ENCODE measurements around the gene SPON1. TPM values are rescaled to one million over a fixed set of nuclear protein-coding genes. Genes with fewer than 3 reads are reported as not detected.
A peak's percentile ranks its signal among the peaks of the same experiment; 100 is the strongest.

SPON1 gene
- polyA plus RNA-seq, 3 donors, result 62.6 to 85.5 (median 70.9) TPM

DNA sequence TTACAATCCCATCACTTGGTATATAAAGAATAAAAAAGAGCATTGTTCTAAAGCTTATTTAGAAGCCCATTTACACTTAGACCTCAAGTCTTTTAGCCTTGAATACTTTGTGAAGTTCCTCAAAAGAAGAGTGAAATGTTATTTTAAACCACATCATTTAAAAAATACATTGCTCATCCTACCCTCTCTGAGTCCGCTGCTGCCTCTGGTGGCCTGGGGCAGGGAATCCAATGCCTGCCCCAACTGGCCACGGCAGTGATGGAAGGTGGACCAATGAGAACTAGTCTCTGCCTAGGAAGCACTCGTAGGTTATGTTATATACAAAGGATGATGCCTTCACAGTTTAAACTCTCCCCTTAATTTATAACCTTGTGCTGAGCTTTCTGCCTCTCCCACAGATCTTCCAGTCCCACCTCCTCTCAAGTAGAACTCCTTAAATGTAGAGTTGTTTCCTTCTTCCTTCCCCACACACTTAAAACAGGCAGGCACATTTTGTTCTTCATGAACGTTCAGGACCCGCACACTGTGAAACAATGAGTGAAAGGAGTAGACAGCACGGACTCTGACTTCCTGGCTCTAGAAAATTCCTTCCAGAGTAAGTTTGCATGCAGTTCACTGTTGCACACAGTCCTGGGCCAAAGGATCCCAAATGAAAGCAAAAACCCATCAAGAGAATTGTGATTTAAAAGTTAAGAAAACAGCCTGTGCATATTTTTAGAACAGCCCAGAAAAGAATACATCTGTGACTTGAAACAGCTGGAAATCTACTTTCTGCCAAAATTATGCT, 228.7 kb downstream of the SPON1 start:
- DNase-seq (ENCODE audit: extremely low read depth in 1 of 11, low read depth in 9 of 11, low spot score in 4 of 11), result peak in 1 of 11 donors; percentile 40

DNA sequence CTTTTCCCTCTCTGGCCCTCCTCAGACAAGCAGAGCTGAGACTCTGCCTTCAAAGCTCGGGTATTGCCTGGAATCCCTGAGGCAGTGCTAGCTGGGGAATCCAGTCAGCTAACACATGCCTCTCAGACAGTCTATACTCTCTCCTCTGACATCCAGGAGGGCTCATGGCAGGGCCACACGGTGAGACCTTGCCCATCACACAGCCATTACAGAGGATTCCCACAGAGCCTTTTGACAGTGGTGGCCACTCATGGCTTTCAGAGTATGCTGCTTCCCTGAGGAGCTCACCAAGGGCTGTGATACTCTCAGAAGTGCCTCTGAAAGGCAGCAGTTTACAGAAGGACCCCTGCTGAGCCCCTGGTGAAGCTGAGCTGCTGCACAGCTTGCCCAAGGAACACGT, 231.1 kb downstream of the SPON1 start:
- DNase-seq (ENCODE audit: extremely low read depth in 1 of 11, low read depth in 9 of 11, low spot score in 4 of 11), result no peak

DNA sequence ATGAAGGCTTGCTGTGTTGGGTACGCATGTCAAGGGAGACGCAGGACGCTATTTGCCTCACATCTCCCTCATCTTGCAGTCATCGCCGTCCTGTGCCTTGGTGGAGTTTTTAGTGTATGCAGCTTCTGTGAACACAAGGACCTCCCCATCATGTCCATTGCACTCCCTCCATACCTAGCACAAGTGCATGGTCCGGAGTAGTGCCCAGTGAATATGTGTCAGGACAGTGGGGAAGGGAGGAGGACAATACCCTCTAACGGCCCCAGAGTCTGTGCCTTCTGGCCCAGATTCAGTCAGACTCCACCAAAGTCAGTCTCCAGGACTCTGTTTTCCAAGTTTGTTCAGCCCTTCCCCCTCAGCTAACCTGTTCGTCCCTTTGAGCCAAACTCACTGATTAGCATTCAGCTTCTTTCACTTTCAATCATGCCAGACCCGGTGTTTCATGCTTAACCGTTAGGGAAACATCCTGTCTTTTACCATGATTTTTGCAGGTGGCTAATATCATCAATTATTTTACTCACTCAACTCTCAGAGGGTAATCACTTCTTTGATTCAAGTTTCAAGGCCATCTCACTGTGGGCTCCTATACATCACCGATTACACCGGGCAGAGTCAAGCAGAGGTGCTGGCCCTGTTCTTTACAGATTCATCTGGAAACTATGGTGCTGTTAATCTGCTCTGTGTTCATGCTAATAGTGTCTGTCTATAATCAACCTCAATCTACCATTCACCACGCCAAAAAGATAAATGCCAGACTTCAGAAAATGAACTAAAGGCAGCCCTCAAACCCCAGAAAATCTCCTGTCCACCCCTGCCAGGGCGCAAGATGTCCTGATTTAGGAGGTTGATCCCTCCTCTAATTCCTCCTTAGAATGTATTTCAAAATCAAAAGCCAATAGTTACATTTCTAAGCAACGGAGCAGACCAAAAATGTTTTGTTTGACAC, 240.0 kb downstream of the SPON1 start:
- DNase-seq (ENCODE audit: extremely low read depth in 1 of 11, low read depth in 9 of 11, low spot score in 4 of 11), result no peak

DNA sequence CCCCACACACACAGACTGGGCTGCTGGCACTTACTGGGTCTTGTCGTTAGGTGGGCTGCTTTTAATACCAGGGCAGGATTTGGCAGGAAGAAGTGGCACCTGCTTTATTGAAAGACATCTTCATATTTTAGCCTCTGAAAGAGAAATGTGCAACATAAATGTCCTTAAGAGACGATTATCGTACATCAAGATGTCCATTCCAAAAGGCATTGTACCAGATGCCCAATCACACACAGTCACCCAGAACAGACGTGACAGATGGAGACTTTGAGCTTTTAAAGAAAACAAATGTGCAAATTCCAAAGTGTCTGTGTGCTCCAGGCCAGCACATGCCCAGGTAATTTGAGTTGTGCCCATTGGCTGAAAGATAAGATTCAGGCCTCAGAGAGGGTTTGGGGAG, 240.8 kb downstream of the SPON1 start:
- DNase-seq (ENCODE audit: extremely low read depth in 1 of 11, low read depth in 9 of 11, low spot score in 4 of 11), result no peak

DNA sequence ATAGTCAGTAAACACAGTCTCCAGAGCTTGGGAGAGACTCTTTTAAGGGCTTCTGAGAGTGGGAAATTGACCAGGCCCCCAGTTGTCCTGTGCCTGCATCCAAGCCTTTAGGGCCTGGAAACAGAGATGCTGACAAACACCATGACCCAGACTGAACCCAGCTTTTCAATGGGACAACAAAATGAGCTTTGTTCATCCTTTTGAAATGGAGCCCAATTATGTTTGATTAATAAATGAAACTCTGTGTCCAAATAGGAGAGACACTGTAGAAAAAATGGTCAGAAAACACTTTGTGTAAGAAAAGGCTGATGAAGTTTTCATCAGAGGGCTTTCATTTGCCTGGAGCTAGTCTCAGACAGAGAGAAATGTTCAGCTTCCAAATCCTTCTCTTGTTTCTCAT, 250.5 kb downstream of the SPON1 start:
- no peak for DNase-seq (ENCODE audit: extremely low read depth in 1 of 11, low read depth in 9 of 11, low spot score in 4 of 11)

DNA sequence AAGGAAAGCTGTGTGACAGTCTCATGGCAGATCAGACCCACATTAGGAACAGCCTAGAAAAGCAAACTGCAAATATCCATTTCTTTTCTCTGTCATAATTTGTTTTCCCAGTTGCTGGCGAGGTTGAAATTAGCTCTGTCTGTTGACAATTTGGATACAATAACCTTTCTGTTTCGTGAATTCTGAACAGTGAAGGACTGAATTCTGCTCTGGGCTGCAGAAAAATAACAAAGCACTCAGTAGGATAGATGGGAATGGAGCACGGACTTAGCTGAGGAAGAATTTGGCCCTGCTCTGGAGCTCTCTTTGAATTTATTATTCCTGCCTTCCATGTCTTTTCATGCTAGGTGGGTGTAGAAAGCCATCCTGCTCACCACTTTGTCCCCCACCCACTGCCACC, 256.2 kb downstream of the SPON1 start:
- DNase-seq (ENCODE audit: extremely low read depth in 1 of 11, low read depth in 9 of 11, low spot score in 4 of 11), result no peak

DNA sequence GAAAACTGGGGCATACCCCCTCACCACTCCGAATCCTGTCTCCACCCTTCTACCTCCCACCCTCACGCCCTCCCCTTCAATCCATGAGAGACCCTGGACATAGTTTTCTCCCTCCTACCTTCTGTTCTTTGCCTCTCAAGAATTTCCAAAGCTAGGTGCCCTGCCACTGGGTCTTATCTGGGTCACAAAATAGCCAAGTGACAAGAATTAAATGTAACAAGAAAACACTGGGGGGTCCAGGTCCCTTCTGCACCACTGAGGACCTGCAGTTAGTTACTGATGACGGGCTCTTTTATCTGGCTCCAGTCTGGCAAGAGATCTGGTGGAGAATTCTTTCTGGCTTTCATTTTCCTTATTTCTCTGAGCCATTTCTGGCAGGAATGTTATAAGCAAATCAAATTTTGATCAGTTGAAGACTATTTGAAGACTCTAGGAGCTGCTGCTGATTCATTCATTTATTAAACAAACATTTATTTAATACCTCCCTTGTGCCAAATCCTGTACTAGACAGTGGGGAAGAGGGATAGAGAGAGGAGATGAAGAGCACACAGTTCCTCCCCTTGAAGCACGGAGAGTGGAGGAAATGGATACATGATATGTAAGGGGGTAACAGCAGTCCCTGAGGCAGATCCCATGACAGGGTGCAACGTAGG, 261.2 kb downstream of the SPON1 start:
- DNase-seq (ENCODE audit: extremely low read depth in 1 of 11, low read depth in 9 of 11, low spot score in 4 of 11), result no peak

DNA sequence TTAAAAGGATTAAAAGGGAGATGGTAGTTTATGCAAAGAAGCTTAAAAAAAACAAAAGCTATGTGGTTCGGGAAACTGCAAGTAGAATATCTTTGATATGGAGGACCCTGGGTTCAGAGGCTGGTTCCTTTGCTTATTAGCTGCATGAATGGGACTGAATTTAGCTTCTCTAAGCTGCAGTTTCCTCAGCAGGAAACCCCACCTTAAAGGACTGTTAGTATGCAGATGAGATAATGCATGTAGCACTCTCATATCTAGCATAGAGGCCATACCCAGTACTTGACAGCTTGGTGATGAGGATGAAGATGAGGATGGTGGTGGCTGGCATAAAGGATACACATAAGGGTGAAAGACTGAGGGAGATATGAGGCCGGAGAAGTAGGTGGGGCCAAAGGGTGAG, 261.9 kb downstream of the SPON1 start:
- DNase-seq (ENCODE audit: extremely low read depth in 1 of 11, low read depth in 9 of 11, low spot score in 4 of 11), result no peak

DNA sequence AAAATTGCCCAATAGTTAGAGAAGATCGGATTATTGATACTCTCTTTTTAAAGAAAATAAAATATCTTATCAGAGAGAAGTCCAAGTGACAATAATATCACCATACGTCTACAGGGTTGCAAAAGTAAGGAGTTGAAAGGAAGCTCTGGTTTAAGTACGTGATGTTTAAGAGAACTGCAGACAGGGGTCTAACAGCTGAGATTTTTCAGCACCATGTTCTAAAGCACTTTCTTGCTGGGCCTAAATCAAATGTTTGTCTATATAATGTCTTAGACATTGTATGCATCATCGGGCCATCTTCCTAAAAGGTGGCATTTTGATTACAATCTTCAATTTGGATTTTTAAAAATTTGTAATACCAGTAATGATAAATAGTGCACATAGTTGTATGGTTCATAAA, 263.1 kb downstream of the SPON1 start:
- no peak for DNase-seq (ENCODE audit: extremely low read depth in 1 of 11, low read depth in 9 of 11, low spot score in 4 of 11)

DNA sequence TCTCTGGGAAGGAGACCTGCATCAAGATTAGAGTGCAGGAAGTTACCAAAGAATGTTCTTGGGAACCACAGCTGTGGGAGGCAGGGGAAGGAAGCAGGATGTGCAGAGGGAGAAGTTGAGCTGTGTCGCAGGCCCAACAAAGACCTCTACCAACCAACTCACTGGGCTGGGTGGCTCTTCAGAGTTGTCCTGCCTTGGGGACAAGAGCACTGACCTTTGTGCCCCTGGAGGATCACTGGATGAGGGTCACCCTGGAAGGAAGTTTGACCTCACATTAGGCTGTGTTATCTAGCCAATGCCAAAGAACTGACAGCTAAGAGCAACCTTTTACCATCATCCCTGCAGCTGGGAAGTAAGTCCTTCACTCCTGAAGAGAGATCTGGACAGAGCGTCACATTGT, 265.8 kb downstream of the SPON1 start:
- no peak for DNase-seq (ENCODE audit: extremely low read depth in 1 of 11, low read depth in 9 of 11, low spot score in 4 of 11)

DNA sequence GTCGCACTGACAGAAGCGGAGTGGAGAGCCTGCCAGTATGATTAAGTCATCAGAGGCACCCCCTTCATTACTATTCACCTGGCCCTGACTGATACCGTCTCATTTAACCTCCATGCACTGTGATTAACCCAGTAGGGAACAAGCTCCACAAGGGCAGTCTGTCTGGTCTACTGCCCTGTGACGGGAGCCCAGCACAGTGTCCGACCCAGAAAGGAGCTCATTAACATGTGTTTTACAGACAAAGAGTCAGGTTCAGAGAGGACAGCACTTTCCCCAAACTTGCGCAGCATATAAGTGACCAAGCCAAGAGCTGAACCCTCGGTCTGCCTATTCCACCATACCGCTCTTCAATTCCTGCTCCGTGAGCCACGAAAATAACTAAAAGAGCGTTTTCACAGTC, 266.9 kb downstream of the SPON1 start:
- no peak for DNase-seq (ENCODE audit: extremely low read depth in 1 of 11, low read depth in 9 of 11, low spot score in 4 of 11)

DNA sequence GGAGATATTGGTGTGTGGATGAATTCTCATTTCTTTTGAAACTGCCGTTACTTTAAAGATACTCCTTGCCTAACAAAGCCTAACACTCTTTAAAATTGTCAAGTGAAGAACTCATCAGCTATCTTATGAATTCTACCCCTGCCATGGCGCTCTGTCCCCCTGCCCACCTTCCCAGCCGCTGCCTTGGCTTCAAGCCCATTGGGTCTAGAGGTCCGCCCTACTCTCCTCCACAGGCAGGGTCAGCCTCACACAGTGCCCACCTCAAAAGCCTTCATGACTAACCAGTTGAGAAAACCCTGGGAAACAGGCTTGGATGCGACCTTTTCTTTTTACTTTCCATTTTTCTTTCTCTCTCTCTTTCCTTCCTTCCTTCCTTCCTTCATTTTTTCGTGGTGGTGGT, 267.9 kb downstream of the SPON1 start:
- no peak for DNase-seq (ENCODE audit: extremely low read depth in 1 of 11, low read depth in 9 of 11, low spot score in 4 of 11)

DNA sequence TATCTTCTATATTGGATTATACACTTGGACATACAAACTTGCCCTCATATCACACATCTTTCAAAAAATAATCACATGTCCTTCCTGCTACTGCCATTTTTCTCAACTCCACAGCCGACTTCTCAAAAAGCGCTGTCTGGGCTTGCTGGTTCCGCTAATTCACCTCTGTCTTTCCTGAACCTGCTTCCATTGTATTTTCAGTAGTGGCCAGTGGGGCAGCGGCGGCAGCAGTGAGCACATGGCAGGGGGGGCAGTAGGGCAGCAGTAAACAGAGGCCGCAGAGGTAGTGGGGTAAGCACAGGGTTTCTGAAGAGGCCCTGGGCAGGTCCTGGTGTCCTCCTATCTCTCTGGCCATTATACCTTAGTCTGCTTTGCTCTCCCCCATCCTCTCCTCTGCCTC, 270.1 kb downstream of the SPON1 start:
- DNase-seq (ENCODE audit: extremely low read depth in 1 of 11, low read depth in 9 of 11, low spot score in 4 of 11), result no peak

DNA sequence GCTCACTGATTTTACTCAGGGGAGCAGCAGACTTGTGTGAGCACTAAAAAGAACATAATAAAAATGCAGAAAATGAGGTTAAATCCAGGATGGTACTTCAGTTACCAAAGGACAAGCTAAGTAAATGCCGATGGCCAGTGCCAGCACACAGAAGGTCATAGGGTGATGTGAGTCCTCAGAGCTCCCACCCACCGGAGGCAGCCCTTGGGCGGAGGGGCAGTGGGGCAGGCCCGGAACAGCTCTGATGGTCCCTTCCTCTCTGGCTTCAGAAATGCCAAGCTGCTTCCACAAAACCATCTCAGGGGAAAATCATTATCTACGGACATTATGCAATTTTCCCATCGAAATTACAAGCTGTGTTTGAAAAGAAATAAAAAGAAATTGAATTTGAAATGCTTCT, 271.9 kb downstream of the SPON1 start:
- DNase-seq (ENCODE audit: extremely low read depth in 1 of 11, low read depth in 9 of 11, low spot score in 4 of 11), result no peak

DNA sequence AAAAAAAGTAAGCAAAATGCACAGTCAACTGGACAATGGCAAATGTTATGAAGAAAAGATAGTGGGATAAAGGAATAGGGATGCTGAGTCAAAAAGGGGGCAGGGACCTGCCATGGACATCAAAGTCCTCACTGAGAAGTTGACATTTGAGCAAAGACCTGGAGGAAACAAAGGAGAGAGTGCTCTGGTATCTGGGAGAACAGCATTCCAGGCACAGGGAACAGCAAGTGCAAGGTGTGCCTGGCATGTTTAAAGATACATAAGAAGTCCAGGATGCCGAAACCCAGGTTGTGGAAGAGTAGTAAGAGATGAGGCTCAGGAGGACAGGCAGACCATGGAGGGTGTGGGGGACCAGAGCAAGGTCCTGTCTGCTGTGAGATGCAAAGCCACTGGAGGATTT, 273.2 kb downstream of the SPON1 start:
- no peak for DNase-seq (ENCODE audit: extremely low read depth in 1 of 11, low read depth in 9 of 11, low spot score in 4 of 11)

DNA sequence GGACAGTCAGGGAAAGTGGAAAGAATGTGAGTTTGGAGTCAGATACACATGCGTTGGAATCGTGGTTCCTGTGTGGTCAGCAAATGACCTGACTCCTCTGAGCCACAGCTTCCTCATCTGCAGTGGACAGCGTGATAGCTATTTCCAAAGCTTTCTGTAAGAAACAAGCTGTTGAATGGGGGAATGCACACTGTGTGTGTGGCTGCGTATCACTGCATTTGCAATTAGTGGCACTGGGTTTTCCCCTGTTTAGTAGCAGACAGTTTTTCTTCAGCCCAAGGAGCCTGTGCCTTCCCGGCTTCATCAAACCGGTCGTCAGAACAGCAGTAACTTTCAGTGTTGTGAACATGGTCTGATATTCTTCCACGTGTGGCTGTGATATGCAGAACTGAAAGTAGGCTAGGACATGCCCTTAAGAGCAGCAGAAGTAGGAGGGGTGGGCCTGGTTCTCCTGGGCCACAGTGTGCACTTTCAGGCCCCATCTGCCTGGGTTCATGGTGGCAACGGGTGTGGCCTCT, 275.0 kb downstream of the SPON1 start:
- no peak for DNase-seq (ENCODE audit: extremely low read depth in 1 of 11, low read depth in 9 of 11, low spot score in 4 of 11)

DNA sequence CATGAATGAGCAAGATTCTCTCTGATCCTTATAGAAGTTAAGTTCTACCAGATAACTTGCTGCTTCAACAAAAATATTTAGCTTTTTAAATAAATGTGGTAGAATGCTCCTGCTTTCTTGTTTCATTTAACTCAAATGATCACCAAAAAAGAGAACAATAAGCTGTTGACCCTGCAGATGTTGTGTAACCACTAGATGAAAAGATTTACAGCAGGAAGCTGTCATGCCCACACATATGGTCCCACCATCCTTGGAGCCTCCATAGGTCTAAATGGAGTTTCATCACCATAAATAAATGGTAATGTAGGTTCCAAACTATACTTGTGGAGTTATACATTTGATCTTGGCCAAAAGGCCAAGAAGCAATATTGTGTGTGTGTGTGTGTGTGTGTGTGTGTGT, 277.7 kb downstream of the SPON1 start:
- DNase-seq (ENCODE audit: extremely low read depth in 1 of 11, low read depth in 9 of 11, low spot score in 4 of 11), result no peak

DNA sequence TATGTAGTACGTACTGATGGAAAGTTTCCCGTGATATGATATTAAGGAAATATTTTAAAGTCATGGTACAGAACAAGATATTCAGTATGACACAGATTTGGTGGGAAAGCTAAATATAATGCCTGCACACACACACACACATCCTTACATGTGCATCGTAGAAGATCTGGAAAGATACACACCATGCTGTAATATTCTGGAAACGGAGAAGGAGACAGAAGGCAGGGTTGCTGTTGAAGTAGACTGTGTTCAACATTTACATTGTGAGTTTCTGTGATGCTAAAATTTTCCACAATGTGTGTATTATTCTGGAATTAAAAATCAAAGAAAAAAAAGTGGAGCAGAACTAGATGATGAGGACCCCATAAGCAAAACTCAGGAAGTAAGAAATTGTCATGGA, 278.4 kb downstream of the SPON1 start:
- DNase-seq (ENCODE audit: extremely low read depth in 1 of 11, low read depth in 9 of 11, low spot score in 4 of 11), result no peak

DNA sequence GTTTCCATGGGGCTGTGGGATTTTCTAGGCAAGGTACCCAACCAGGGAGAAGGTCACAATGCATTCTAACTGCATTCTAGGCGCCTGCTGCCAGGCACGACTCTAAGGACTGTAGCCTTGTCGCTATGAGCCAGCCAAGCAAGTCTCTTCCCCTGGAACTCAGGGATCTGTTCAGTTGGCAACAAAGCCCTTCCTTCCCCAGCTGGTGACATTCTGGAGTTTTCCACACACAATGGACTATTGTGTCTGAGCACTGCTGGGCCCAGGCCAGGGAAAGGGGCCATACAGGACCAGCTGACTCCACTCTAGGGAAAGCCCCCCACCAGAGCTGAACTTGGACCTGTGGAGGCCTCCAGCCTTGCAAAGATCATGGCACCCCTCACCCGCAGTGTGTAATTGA, 279.7 kb downstream of the SPON1 start:
- DNase-seq (ENCODE audit: extremely low read depth in 1 of 11, low read depth in 9 of 11, low spot score in 4 of 11), result no peak

DNA sequence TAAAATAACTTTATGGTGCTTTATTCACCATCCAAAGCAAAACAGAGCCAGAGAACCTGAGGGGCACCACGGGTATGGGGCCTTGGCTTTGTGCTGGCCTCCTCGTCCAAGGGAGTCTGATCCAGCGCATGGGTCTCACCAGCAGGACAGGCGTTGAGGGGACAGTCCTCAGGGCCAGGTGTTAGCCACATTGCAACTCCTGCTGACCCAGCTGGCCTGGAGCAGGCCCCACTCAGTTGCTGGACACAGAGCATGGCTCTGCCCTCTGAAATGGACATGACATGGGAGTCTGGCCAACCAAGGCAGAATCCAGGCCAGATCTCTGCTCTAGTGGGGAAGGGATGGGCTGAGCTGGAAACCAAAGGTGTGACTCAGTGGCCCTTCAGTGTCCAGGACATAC, 280.2 kb downstream of the SPON1 start:
- DNase-seq (ENCODE audit: extremely low read depth in 1 of 11, low read depth in 9 of 11, low spot score in 4 of 11), result no peak

Measured in renal cortex interstitium (tissue), 11 donors.